Caki2 (cell line): Measurements from ENCODE around the gene ADAM8. TPM values are rescaled to one million over a fixed set of nuclear protein-coding genes. Genes with fewer than 3 reads are reported as not detected.

ENCODE experiments used
- total RNA-seq: library from RNA; depleted of rRNA; stranded (reverse); fragments of >200 nt; shearing (Covaris generic); gene quantifications from 2 replicates; pipeline ENCODE4 v1.2.3, GENCODE V29; 2014; ENCODE audit warnings: low replicate concordance; rRNA removed

Gene ADAM8
- total RNA-seq, 1 experiment from 2014 or later: 2.9 TPM

Other genes with a start within 250 kb of the ADAM8 start
- gene ADGRA1, start 188.9 kb downstream of the ADAM8 start, total RNA-seq: not detected in 2 replicates
- 0.90 and 1.1 TPM in 2 replicates for gene KNDC1, start 116.6 kb downstream of the ADAM8 start, total RNA-seq
- gene UTF1, start 46.7 kb downstream of the ADAM8 start, total RNA-seq: not detected in 2 replicates
- not detected in 2 replicates for gene VENTX, start 39.0 kb downstream of the ADAM8 start, total RNA-seq
- 73.2 and 76.2 TPM in 2 replicates for gene TUBGCP2, start 32.0 kb upstream of the ADAM8 start, total RNA-seq
- gene ZNF511, start 32.0 kb upstream of the ADAM8 start, total RNA-seq: 74.5 and 97.5 TPM in 2 replicates
- gene CALY, start 60.0 kb upstream of the ADAM8 start, total RNA-seq: not detected in 2 replicates
- not detected in 2 replicates for gene PRAP1, start 70.5 kb upstream of the ADAM8 start, total RNA-seq
- gene FUOM, start 81.2 kb upstream of the ADAM8 start, total RNA-seq: 26.6 and 38.3 TPM in 2 replicates
- 95.9 and 100 TPM in 2 replicates for gene ECHS1, start 96.5 kb upstream of the ADAM8 start, total RNA-seq
- gene PAOX, start 102.4 kb upstream of the ADAM8 start, total RNA-seq: 12.1 and 16.9 TPM in 2 replicates
- 65.6 and 75.7 TPM in 2 replicates for gene MTG1, start 117.3 kb upstream of the ADAM8 start, total RNA-seq
- not detected in 2 replicates for gene SPRN, start 147.8 kb upstream of the ADAM8 start, total RNA-seq
- gene SCART1, start 177.1 kb upstream of the ADAM8 start, total RNA-seq: 0.27 TPM in 1 of 2 replicates, not detected in the other